ENCODE measurements around the gene SYF2. TPM values are rescaled to one million over a fixed set of nuclear protein-coding genes. Genes with fewer than 3 reads are reported as not detected.

Gene SYF2
- polyA plus RNA-seq, 3 donors, result 32.0 to 52.9 (median 45.1) TPM

- DNase-seq, result no peak
- Mint-ChIP-seq H3K4me3 (no peak overlapping the region), H3K36me3 (no peaks in the 10 kb centered on the region), H3K9me3 (no peaks in the 10 kb centered on the region), H3K4me1 (peaks cover 1% of the 10 kb centered on the region), H3K27me3 (ENCODE audit: low read depth in 3 of 3) (peaks cover 4 to 10% (median 6%) of the 10 kb centered on the region in 3 donors), H3K27ac (no peak overlapping the region)
- no CpG with 5 or more reads among the region's 5 CpGs for WGBS (ENCODE audit: insufficient coverage)
- H3K79me2 ChIP-seq (ENCODE audit: insufficient read depth, low read length), result no peaks in the 10 kb centered on the region
- TF ChIP-seq CTCF (IDR thresholded peaks at IDR 0.05), result no peak
- H3K4me3 ChIP-seq (replicated peaks in 1 of 3; ENCODE audit: low read depth in 2 of 3, low read length in 3 of 3), result no peak overlapping the region
- no peaks in the 10 kb centered on the region for H3K36me3 ChIP-seq (replicated peaks in 1 of 2; ENCODE audit: control insufficient read depth in 1 of 2, insufficient read depth in 2 of 2, low read length in 2 of 2)
- no peaks in the 10 kb centered on the region for H3K9me3 ChIP-seq (replicated peaks in 1 of 2; ENCODE audit: control insufficient read depth in 1 of 2, insufficient read depth in 1 of 2, low read length in 2 of 2)
- intact Hi-C loops (cut with micrococcal nuclease), result no loop called here
- no peaks in the 10 kb centered on the region for H4K20me1 ChIP-seq (ENCODE audit: insufficient read depth, low read length)
- no peak overlapping the region for H3K27ac ChIP-seq (ENCODE audit: low read depth in 1 of 2, low read length in 2 of 2)
- H3K27me3 ChIP-seq (ENCODE audit: control insufficient read depth in 2 of 2, insufficient read depth in 2 of 2, low read length in 2 of 2), result no peaks in the 10 kb centered on the region
- no peak overlapping the region for H3K4me2 ChIP-seq (replicated peaks; ENCODE audit: extremely low read depth, low read length, poor library complexity, severe bottlenecking)
- H3K9ac ChIP-seq (ENCODE audit: insufficient read depth, low read length, poor library complexity, severe bottlenecking), result no peak overlapping the region
- H2AFZ ChIP-seq (ENCODE audit: insufficient read depth, low read depth, low read length, poor library complexity, severe bottlenecking), result no peak overlapping the region
- no peaks in the 10 kb centered on the region for H3K4me1 ChIP-seq (ENCODE audit: control insufficient read depth in 1 of 2, insufficient read depth in 2 of 2, low read length in 2 of 2)
These were observed 45.2 kb downstream of the SYF2 start for GRCh38 chr1:25187077-25187476.

DNA sequence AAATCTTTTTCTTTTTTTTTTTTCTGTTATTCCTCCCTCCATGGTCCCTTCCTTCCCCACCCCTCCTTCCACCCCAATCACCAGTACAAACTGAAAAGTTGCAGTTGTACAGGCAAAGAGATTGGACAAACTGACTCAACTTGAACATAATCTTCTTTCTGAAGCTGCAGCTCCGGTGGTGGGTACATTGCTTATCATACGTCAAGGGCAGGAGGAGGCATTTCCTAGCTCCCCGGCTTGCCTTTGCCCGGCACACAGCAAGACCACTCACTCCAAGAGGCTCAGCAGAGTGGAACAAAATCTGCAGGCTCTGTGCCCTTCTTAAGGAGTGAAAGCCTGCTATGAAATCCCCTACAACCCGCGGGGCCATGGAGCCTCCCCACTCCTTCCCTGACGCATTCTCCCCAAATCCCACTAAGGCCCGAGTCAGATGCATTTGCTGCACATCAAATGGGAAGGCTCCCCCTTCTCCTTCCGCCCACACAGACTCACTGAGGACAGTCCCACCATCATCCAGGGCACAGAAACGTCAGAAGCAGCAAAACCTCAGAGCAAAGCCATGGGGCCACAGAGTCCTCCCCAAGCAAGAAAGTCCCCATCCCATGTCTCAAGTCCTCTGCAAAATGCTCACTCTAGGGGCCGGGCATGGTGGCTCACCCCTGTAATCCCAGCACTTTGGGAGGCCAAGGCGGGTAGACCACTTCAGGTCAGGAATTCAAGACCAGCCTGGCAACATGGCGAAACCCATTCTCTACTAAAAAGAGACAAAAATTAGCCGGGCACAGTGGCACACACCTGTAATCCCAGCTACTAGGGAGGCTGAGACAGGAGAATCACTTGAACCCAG lies 45.9 kb downstream of the SYF2 start:
- no peaks in the 10 kb centered on the region for H3K36me3 Mint-ChIP-seq
- Histone ChIP-seq H3K4me2 (replicated peaks; ENCODE audit: extremely low read depth, low read length, poor library complexity, severe bottlenecking) (no peak overlapping the region), H3K36me3 (replicated peaks in 1 of 2; ENCODE audit: control insufficient read depth in 1 of 2, insufficient read depth in 2 of 2, low read length in 2 of 2) (no peaks in the 10 kb centered on the region), H4K20me1 (ENCODE audit: insufficient read depth, low read length) (no peaks in the 10 kb centered on the region), H3K4me1 (ENCODE audit: control insufficient read depth in 1 of 2, insufficient read depth in 2 of 2, low read length in 2 of 2) (no peaks in the 10 kb centered on the region), H3K27me3 (ENCODE audit: control insufficient read depth in 2 of 2, insufficient read depth in 2 of 2, low read length in 2 of 2) (no peaks in the 10 kb centered on the region), H2AFZ (ENCODE audit: insufficient read depth, low read depth, low read length, poor library complexity, severe bottlenecking) (peak overlapping the region; percentile 11), H3K9me3 (replicated peaks in 1 of 2; ENCODE audit: control insufficient read depth in 1 of 2, insufficient read depth in 1 of 2, low read length in 2 of 2) (no peaks in the 10 kb centered on the region), H3K4me3 (replicated peaks in 1 of 3; ENCODE audit: low read depth in 2 of 3, low read length in 3 of 3) (no peak overlapping the region), H3K79me2 (ENCODE audit: insufficient read depth, low read length) (no peaks in the 10 kb centered on the region), H3K27ac (ENCODE audit: low read depth in 1 of 2, low read length in 2 of 2) (no peak overlapping the region), H3K9ac (ENCODE audit: insufficient read depth, low read length, poor library complexity, severe bottlenecking) (no peak overlapping the region)
- H3K27ac Mint-ChIP-seq, result no peak overlapping the region
- DNase-seq, result no peak
- H3K4me1 Mint-ChIP-seq, result peaks cover 1% of the 10 kb centered on the region
- no peak overlapping the region for H3K4me3 Mint-ChIP-seq
- peaks cover 4 to 10% (median 6%) of the 10 kb centered on the region in 3 donors for H3K27me3 Mint-ChIP-seq (ENCODE audit: low read depth in 3 of 3)
- WGBS (ENCODE audit: insufficient coverage), result 85% methylated on average over 12 of the region's 14 CpGs
- TF ChIP-seq CTCF (IDR thresholded peaks at IDR 0.05), result no peak
- no peaks in the 10 kb centered on the region for H3K9me3 Mint-ChIP-seq
- intact Hi-C loops (cut with micrococcal nuclease), result no loop called here
